ENCODE data around the gene DNAH2.

GRCh38 chr17:7711051-7711755 lies 6.3 kb upstream of the DNAH2 start:
- TF ChIP-seq CTCF (IDR thresholded peaks at IDR 0.05) (no peak), POLR2A (IDR thresholded peaks at IDR 0.05) (no peak)
